GM21381 (cell line): Measurements from ENCODE around the gene PCSK5.

ENCODE experiments used
- ATAC-seq: cut with Tn5 transposase; IDR thresholded peaks from one replicate; pipeline ENCODE4 v1.9.1; 2021; ENCODE audit warnings: mild to moderate bottlenecking, moderate library complexity; ENCODE audit not compliant: unreplicated experiment

The PCSK5 gene

GRCh38 chr9:76115396-76115795, 224.9 kb downstream of the PCSK5 start:
- ATAC-seq: no peak

- no peak for ATAC-seq
Measured at GRCh38 chr9:76115982-76116646, 225.6 kb downstream of the PCSK5 start.

GRCh38 chr9:76116913-76117312, 226.4 kb downstream of the PCSK5 start:
- no peak for ATAC-seq

GRCh38 chr9:76127637-76128036, 237.2 kb downstream of the PCSK5 start:
- no peak for ATAC-seq

- ATAC-seq: no peak
Measured at GRCh38 chr9:76135902-76136301, 245.4 kb downstream of the PCSK5 start.

- no peak for ATAC-seq
Measured at GRCh38 chr9:76136986-76137385, 246.5 kb downstream of the PCSK5 start.

GRCh38 chr9:76137931-76138330, 247.5 kb downstream of the PCSK5 start:
- no peak for ATAC-seq

- ATAC-seq: no peak
Measured at GRCh38 chr9:76138360-76138759, 247.9 kb downstream of the PCSK5 start.

- ATAC-seq: no peak
Measured at GRCh38 chr9:76143834-76144233, 253.4 kb downstream of the PCSK5 start.

GRCh38 chr9:76150013-76150412, 259.5 kb downstream of the PCSK5 start:
- no peak for ATAC-seq

GRCh38 chr9:76151267-76151666, 260.8 kb downstream of the PCSK5 start:
- ATAC-seq: no peak

GRCh38 chr9:76153339-76153738, 262.9 kb downstream of the PCSK5 start:
- ATAC-seq: no peak

- ATAC-seq: no peak
Measured at GRCh38 chr9:76153902-76154629, 263.6 kb downstream of the PCSK5 start.

- no peak for ATAC-seq
Measured at GRCh38 chr9:76155361-76155760, 264.9 kb downstream of the PCSK5 start.

GRCh38 chr9:76158713-76159112, 268.2 kb downstream of the PCSK5 start:
- ATAC-seq: no peak

GRCh38 chr9:76159293-76159926, 268.9 kb downstream of the PCSK5 start:
- no peak for ATAC-seq

GRCh38 chr9:76161106-76161505, 270.6 kb downstream of the PCSK5 start:
- ATAC-seq: no peak

- no peak for ATAC-seq
Measured at GRCh38 chr9:76161541-76161940, 271.1 kb downstream of the PCSK5 start.

- no peak for ATAC-seq
Measured at GRCh38 chr9:76162086-76162730, 271.7 kb downstream of the PCSK5 start.

- no peak for ATAC-seq
Measured at GRCh38 chr9:76162751-76163500, 272.5 kb downstream of the PCSK5 start.

- ATAC-seq: no peak
Measured at GRCh38 chr9:76166526-76166925, 276.1 kb downstream of the PCSK5 start.
